ENCODE measurements around the gene ALG9. TPM values are rescaled to one million over a fixed set of nuclear protein-coding genes. Genes with fewer than 3 reads are reported as not detected.
A peak's percentile ranks its signal among the peaks of the same experiment; 100 is the strongest.

Gene ALG9
- total RNA-seq, 1 experiment from 2014 or later, result 19.7 TPM

DNA sequence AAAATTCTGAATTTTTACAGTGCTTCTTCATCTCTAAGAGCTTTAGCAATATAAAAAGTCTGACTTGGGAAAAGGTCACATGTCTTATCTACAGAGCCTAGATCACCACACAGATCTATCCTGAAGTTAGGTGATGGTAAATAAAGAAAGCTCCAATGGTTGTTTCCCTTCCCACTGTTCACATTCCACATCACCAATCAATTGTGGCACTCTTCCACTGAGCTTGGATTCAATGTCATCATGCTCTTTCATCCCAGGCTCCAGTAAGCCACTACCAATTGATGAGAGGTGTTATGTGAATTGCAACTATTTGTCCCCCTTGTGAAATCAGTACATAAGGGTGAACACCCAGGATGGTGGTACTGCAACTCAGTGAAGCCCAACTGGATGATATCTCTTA is 47.8 kb downstream of the ALG9 start:
- ChIA-PET POLR2A (no interaction called here), CTCF (interaction anchor here (0.7 to 2.3 kb wide), 7 partner anchors 10 to 369 kb away, joined by 3 to 14 read pairs (median 4); partner anchors contain the start of gene ALG9)
- ATAC-seq (peak; percentile 40; the same call in 1 of the 2 replicates), DNase-seq (ENCODE audit: low spot score) (no peak)
- Mint-ChIP-seq H3K4me1 (peaks cover 44% of the 10 kb centered on the region), H3K27me3 (ENCODE audit: low read depth) (no peaks in the 10 kb centered on the region), H3K9me3 (no peaks in the 10 kb centered on the region), H3K4me3 (no peak overlapping the region), H3K36me3 (no peaks in the 10 kb centered on the region), H3K27ac (peak overlapping the region; percentile 99; the same call in 1 of the 2 replicates)
- TF ChIP-seq, protein P1, sequence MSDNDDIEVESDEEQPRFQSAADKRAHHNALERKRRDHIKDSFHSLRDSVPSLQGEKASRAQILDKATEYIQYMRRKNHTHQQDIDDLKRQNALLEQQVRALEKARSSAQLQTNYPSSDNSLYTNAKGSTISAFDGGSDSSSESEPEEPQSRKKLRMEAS (CRISPR knock-in tag; IDR thresholded peaks at IDR 0.05), result 0 out of 2 replicates have a peak, but pooled peaks have one; percentile 5
- TF ChIP-seq PRRX2 (CRISPR knock-in tag; IDR thresholded peaks at IDR 0.05), result no peak

DNA sequence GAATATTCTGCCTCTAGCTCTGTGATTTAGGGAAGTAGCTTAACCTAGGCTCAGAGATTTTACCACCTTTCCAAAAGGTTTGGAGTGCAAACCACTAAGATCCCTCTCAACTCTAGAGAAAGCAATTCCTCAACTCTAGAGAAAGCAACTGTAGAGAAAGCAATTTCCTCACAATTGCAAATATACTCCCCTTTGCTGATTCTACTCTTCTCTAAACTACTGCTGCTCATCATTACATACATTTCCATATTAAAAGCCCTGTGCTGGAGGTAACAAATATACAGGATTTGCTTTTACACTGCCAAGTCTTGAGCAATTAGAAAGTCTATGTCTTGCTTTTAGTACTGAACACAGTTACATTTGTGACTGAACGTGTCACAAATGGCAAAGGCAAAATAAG is 48.2 kb downstream of the ALG9 start:
- ChIA-PET POLR2A (no interaction called here), CTCF (interaction anchor here (0.7 to 2.3 kb wide), 7 partner anchors 11 to 368 kb away, joined by 3 to 14 read pairs (median 4); partner anchors contain the start of gene ALG9)
- TF ChIP-seq TCF7 (CRISPR knock-in tag; IDR thresholded peaks at IDR 0.05; ENCODE audit: low read depth) (no peak), ESRRA (CRISPR knock-in tag; IDR thresholded peaks at IDR 0.05; ENCODE audit: borderline replicate concordance) (no peak)
- TF ChIP-seq, protein P1 (CRISPR knock-in tag; IDR thresholded peaks at IDR 0.05), result 0 out of 2 replicates have a peak, but pooled peaks have one; percentile 27
- H3K4me1 Mint-ChIP-seq, result peaks cover 44% of the 10 kb centered on the region
- ATAC-seq (peak; percentile 79), DNase-seq (ENCODE audit: low spot score) (no peak)
- no peaks in the 10 kb centered on the region for H3K9me3 Mint-ChIP-seq
- H3K4me3 Mint-ChIP-seq, result peak overlapping the region; percentile 4
- no peaks in the 10 kb centered on the region for H3K27me3 Mint-ChIP-seq (ENCODE audit: low read depth)
- H3K27ac Mint-ChIP-seq, result peak overlapping the region; percentile 99
- H3K36me3 Mint-ChIP-seq, result no peaks in the 10 kb centered on the region

DNA sequence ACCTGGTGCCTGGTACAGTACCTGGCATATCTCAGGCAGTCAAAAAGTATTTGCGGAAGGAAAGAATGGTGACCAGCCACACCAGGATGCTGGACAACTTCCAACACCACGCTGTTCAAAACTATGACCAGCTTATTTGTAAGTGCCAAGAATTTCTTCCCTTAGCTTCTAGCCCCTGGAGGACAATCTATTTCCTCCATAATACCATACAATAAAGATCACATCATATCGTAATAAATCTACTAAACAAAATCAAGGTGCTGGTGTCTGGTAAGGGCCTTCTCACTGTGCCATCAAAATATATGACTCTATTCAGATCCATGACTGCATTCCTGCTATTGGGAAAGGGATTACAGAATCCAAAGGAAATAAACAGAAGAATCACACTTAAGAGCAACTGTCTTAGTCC is 51.5 kb downstream of the ALG9 start:
- H3K36me3 Mint-ChIP-seq, result no peaks in the 10 kb centered on the region
- no peak overlapping the region for H3K4me3 Mint-ChIP-seq
- TF ChIP-seq, protein P1 (CRISPR knock-in tag; IDR thresholded peaks at IDR 0.05), result no peak
- TF ChIP-seq PRRX2 (CRISPR knock-in tag; IDR thresholded peaks at IDR 0.05) (no peak), ZNF396 (CRISPR knock-in tag; IDR thresholded peaks at IDR 0.05; ENCODE audit: borderline replicate concordance) (no peak)
- no peaks in the 10 kb centered on the region for H3K9me3 Mint-ChIP-seq
- ATAC-seq (no peak), DNase-seq (ENCODE audit: low spot score) (no peak)
- peaks cover 27% of the 10 kb centered on the region for H3K4me1 Mint-ChIP-seq
- POLR2A ChIA-PET, result no interaction called here
- CTCF ChIA-PET, result interaction anchor here (1.0 kb wide), 1 partner anchor 194 kb away, joined by 3 read pairs; no protein-coding TSS in a partner anchor
- H3K27me3 Mint-ChIP-seq (ENCODE audit: low read depth), result no peaks in the 10 kb centered on the region
- no peak overlapping the region for H3K27ac Mint-ChIP-seq

DNA sequence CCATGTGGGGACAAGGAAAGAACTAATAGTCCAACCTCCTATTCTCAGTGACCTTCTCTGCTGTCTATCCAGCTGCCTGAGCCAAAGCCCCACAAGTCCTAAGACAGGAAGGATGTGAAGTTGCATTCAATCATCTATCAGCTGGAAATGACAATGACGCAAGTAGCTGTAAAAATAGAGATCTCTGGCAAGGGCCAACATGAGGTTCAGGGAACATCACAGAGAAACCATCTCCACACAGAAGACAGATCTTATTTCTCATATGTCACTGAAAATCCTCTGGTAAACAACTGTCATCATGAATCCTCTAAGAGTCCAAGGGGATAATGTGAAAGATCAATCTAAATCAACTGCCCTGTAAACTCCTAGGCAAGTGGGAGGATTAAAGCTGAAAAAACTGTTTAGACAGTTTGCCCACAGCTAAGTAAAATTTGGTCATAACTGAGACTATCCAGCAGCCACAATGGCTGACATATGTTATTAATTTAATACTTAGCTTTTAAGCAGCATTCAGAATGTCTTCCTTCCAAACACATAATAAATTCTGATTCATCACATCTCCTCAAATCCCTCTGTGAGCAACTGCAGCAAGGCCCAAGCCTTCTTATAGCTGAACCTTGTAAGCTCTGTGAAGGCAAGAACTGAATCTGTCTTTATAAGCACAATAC is 52.1 kb downstream of the ALG9 start:
- Mint-ChIP-seq H3K4me1 (peaks cover 25% of the 10 kb centered on the region), H3K36me3 (no peaks in the 10 kb centered on the region), H3K9me3 (no peaks in the 10 kb centered on the region), H3K27ac (no peak overlapping the region), H3K4me3 (no peak overlapping the region), H3K27me3 (ENCODE audit: low read depth) (no peaks in the 10 kb centered on the region)
- ATAC-seq (no peak), DNase-seq (ENCODE audit: low spot score) (no peak)
- CTCF ChIA-PET, result interaction anchor here (1.0 kb wide), 1 partner anchor 195 kb away, joined by 3 read pairs; no protein-coding TSS in a partner anchor
- POLR2A ChIA-PET, result no interaction called here
- TF ChIP-seq, protein P2, sequence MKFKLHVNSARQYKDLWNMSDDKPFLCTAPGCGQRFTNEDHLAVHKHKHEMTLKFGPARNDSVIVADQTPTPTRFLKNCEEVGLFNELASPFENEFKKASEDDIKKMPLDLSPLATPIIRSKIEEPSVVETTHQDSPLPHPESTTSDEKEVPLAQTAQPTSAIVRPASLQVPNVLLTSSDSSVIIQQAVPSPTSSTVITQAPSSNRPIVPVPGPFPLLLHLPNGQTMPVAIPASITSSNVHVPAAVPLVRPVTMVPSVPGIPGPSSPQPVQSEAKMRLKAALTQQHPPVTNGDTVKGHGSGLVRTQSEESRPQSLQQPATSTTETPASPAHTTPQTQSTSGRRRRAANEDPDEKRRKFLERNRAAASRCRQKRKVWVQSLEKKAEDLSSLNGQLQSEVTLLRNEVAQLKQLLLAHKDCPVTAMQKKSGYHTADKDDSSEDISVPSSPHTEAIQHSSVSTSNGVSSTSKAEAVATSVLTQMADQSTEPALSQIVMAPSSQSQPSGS (CRISPR knock-in tag; IDR thresholded peaks at IDR 0.05; ENCODE audit: borderline replicate concordance, low read depth), result no peak
- no peak for TF ChIP-seq MXD4 (CRISPR knock-in tag; IDR thresholded peaks at IDR 0.05; ENCODE audit: borderline replicate concordance)
- no peak for TF ChIP-seq GABPB1 (CRISPR knock-in tag; IDR thresholded peaks at IDR 0.05)
- no peak for TF ChIP-seq ATF1 (CRISPR knock-in tag; IDR thresholded peaks at IDR 0.05)
- TF ChIP-seq, protein P3, sequence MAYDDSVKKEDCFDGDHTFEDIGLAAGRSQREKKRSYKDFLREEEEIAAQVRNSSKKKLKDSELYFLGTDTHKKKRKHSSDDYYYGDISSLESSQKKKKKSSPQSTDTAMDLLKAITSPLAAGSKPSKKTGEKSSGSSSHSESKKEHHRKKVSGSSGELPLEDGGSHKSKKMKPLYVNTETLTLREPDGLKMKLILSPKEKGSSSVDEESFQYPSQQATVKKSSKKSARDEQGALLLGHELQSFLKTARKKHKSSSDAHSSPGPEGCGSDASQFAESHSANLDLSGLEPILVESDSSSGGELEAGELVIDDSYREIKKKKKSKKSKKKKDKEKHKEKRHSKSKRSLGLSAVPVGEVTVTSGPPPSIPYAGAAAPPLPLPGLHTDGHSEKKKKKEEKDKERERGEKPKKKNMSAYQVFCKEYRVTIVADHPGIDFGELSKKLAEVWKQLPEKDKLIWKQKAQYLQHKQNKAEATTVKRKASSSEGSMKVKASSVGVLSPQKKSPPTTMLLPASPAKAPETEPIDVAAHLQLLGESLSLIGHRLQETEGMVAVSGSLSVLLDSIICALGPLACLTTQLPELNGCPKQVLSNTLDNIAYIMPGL (CRISPR knock-in tag; IDR thresholded peaks at IDR 0.05), result no peak

Measured in WTC11 (cell line).